MCF 10A (cell line): Measurements from ENCODE around the gene CHST11. TPM values are rescaled to one million over a fixed set of nuclear protein-coding genes. Genes with fewer than 3 reads are reported as not detected.
A peak's percentile ranks its signal among the peaks of the same experiment; 100 is the strongest.

Experiments used
- Bru-seq: library from RNA; stranded (reverse); fragments of 400-500 nt; gene quantifications from one replicate; lab custom pipeline; 2021; lab: Mats Ljungman, UMichigan
- BruChase-seq, 2 experiments: library from RNA; stranded (reverse); fragments of 400-500 nt; gene quantifications; one replicate each; lab custom pipeline; 2021; lab: Mats Ljungman, UMichigan
- BruUV-seq: library from RNA; stranded (reverse); fragments of 400-500 nt; replicated peaks from 2 replicates; lab custom pipeline; 2021; lab: Mats Ljungman, UMichigan
- CTCF ChIA-PET: fragments of 300-600 bp; sonication (Branson Sonifier 250); formaldehyde crosslinking; extraction: SDS; loops from one replicate; lab custom pipeline; 2021; ENCODE audit warnings: antibody characterized with exemption, inconsistent platforms; lab: Yijun Ruan, JAX
- POLR2A ChIA-PET: fragments of 300-600, 350-650 bp; sonication (Branson Sonifier 250); formaldehyde crosslinking; extraction: SDS; loops from one replicate; lab custom pipeline; 2020; ENCODE audit warnings: antibody characterized with exemption, inconsistent platforms; lab: Yijun Ruan, JAX
- DNase-seq: peaks from one replicate; pipeline ENCODE4 v3.0.0-alpha.2; 2018; ENCODE audit not compliant: unreplicated experiment
- H3K27ac Mint-ChIP-seq: one replicate; pipeline ENCODE4 v1.8.0; 2022; ENCODE audit warnings: mild to moderate bottlenecking, low read depth, mixed read lengths; ENCODE audit not compliant: unreplicated experiment
- H3K27me3 Mint-ChIP-seq: one replicate; pipeline ENCODE4 v1.8.0; 2022; ENCODE audit warnings: mixed read lengths; ENCODE audit not compliant: insufficient read depth, unreplicated experiment
- H3K36me3 Mint-ChIP-seq: one replicate; pipeline ENCODE4 v1.8.0; 2022; ENCODE audit warnings: mild to moderate bottlenecking, moderate library complexity, mixed read lengths; ENCODE audit not compliant: insufficient read depth, unreplicated experiment
- H3K4me1 Mint-ChIP-seq: one replicate; pipeline ENCODE4 v1.8.0; 2022; ENCODE audit warnings: mixed read lengths; ENCODE audit not compliant: insufficient read depth, unreplicated experiment
- H3K4me3 Mint-ChIP-seq: one replicate; pipeline ENCODE4 v1.8.0; 2022; ENCODE audit warnings: mild to moderate bottlenecking, moderate library complexity, mixed read lengths; ENCODE audit not compliant: unreplicated experiment
- H3K9me3 Mint-ChIP-seq: one replicate; pipeline ENCODE4 v1.8.0; 2022; ENCODE audit warnings: mixed read lengths; ENCODE audit not compliant: unreplicated experiment
- intact Hi-C: fragments of 100-400 bp; cut with micrococcal nuclease; formaldehyde crosslinking; loops from 2 replicates; pipeline ENCODE4 v1.14.1; 2022
- long read RNA-seq: library from polyadenylated mRNA; stranded (forward); transcript quantifications from one replicate; pipeline ENCODE4 v2.0.0, GENCODE V29; 2022
- total RNA-seq: library from RNA; stranded (reverse); gene quantifications from 2 replicates; pipeline ENCODE4 v1.2.3, GENCODE V29; 2022
- TF ChIP-seq, protein P1 (sequence below): fragments of 200-600 bp; IDR thresholded peaks from one replicate; pipeline ENCODE4 v1.8.0; 2022; ENCODE audit warnings: antibody characterized with exemption, mild to moderate bottlenecking; ENCODE audit not compliant: unreplicated experiment

The CHST11 gene
- total RNA-seq (4.8 and 5.3 TPM in 2 replicates), Bru-seq, nascent RNA (percentile 44 among the genes with signal in this experiment), BruChase-seq, experiment 1, labeled RNA remaining after a 6-hour chase (percentile 42 among the genes with signal in this experiment), BruChase-seq, experiment 2, labeled RNA remaining after a 2-hour chase (percentile 45 among the genes with signal in this experiment)
- long read RNA-seq, full-length matches to known transcripts, result 10 of 12 reads
- long read RNA-seq, partial matches to known transcripts, result 0 of 12 reads
- long read RNA-seq, other reads (novel, unspliced or antisense), result 2 of 12 reads

DNA sequence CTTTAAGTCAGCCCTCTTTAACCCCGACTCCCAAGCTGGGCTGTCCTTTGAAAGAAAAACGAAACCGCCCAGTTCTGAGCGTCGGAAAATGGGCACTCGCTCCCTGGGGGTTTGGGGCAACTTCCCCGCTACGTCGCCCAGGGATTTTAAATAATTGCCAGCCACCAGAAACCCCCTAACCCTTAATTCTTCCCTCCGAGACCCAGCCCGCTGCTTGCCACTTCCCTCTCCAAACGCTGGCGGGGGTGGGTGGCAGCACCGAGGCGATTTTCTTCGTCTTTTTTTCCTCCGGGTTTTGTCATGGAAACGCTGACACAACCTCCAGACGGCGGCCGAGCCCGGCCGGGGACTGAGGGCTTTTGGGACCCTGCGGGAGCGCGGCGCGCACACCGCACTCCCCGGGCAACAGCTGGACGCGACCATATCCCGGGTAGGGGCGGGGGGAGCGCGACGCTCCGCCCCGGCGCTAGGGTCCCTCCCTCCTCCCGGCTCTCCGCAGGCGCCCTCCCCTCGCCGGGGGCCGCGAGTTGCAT lies at the start of gene CHST11:
TSS of gene CHST11 (plus strand) at position 532 of the 533 bp plus-strand sequence.
- intact Hi-C loops, result loop anchor here (2.0 to 5.0 kb wide), 6 partner anchors 74 to 646 kb away; partner anchors contain the start of gene SLC41A2
- H3K4me3 Mint-ChIP-seq, result peak within 1 kb of the TSS; percentile 83
- BruUV-seq, result no TSS peak
- H3K27ac Mint-ChIP-seq, result peak within 1 kb of the TSS; percentile 88
- ChIA-PET CTCF (interaction anchor here (0.7 to 2.0 kb wide), 6 partner anchors 13 to 596 kb away, joined by 3 to 9 read pairs (median 3); no protein-coding TSS in a partner anchor), POLR2A (interaction anchor here (1.0 to 2.4 kb wide), 7 partner anchors 21 to 502 kb away, joined by 3 to 7 read pairs (median 4); no protein-coding TSS in a partner anchor)
- H3K4me1 Mint-ChIP-seq, result peaks cover 24% of the 10 kb centered on the region
- peak; percentile 69 for DNase-seq
- H3K9me3 Mint-ChIP-seq, result no peaks in the 10 kb centered on the region
- H3K36me3 Mint-ChIP-seq, result no peaks in the 10 kb centered on the region
- TF ChIP-seq, protein P1, sequence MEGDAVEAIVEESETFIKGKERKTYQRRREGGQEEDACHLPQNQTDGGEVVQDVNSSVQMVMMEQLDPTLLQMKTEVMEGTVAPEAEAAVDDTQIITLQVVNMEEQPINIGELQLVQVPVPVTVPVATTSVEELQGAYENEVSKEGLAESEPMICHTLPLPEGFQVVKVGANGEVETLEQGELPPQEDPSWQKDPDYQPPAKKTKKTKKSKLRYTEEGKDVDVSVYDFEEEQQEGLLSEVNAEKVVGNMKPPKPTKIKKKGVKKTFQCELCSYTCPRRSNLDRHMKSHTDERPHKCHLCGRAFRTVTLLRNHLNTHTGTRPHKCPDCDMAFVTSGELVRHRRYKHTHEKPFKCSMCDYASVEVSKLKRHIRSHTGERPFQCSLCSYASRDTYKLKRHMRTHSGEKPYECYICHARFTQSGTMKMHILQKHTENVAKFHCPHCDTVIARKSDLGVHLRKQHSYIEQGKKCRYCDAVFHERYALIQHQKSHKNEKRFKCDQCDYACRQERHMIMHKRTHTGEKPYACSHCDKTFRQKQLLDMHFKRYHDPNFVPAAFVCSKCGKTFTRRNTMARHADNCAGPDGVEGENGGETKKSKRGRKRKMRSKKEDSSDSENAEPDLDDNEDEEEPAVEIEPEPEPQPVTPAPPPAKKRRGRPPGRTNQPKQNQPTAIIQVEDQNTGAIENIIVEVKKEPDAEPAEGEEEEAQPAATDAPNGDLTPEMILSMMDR, result no peak
- no peaks in the 10 kb centered on the region for H3K27me3 Mint-ChIP-seq

DNA sequence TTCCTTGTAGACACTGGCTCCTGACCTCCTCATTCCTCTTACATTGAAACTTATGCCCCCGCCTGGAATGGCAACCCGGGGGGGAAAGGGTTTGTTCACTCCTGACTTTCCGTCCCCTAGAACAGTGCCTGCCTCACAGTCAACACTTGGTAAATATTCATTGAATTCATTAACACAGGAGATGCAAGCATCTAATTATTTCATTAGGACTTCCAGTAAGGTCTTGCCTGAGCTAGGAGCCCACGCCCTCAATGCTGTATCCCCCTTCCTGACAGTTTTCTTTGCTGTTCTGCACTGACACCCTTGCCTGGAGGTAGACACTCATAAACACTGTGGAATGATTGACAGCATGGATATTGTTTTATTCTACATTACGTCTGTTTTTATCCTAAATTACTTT lies 49.3 kb upstream of the CHST11 start:
- peaks cover 12% of the 10 kb centered on the region for H3K4me1 Mint-ChIP-seq
- CTCF ChIA-PET, result interaction anchor here (0.6 to 1.0 kb wide), 2 partner anchors 617 to 645 kb away, joined by 3 read pairs; no protein-coding TSS in a partner anchor
- POLR2A ChIA-PET, result no interaction called here
- DNase-seq, result no peak
- no TSS peak for BruUV-seq
- no peak overlapping the region for H3K4me3 Mint-ChIP-seq
- no peaks in the 10 kb centered on the region for H3K27me3 Mint-ChIP-seq
- H3K27ac Mint-ChIP-seq, result no peak overlapping the region
- TF ChIP-seq, protein P1, result no peak
- no peaks in the 10 kb centered on the region for H3K9me3 Mint-ChIP-seq
- intact Hi-C loops, result no loop called here
- H3K36me3 Mint-ChIP-seq, result no peaks in the 10 kb centered on the region

DNA sequence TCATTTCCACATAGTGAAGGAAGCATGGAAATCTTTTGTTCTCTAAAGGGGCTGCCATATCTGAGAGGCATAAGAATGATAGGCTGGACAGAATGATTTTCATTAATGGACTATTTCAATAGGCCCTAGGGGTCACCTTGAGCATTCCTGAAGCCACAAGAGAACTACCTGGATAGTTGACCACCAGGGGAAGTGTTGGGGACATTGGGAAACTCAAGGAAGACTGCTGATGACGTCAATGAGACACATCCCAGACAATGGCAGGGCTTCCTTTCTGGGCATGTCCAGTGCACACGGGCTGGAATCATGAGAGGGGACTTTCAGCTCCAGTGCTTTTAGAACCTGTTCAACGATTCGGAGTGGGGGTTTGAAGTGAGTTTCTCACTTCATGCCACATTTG lies 48.8 kb upstream of the CHST11 start:
- Mint-ChIP-seq H3K27ac (no peak overlapping the region), H3K4me1 (peaks cover 12% of the 10 kb centered on the region), H3K36me3 (no peaks in the 10 kb centered on the region), H3K9me3 (no peaks in the 10 kb centered on the region), H3K27me3 (no peaks in the 10 kb centered on the region), H3K4me3 (no peak overlapping the region)
- intact Hi-C loops, result no loop called here
- no TSS peak for BruUV-seq
- TF ChIP-seq, protein P1, result no peak
- ChIA-PET POLR2A (interaction anchor here (0.7 to 0.9 kb wide), 2 partner anchors 18 to 284 kb away, joined by 3 to 5 read pairs; no protein-coding TSS in a partner anchor), CTCF (interaction anchor here (0.5 to 1.0 kb wide), 3 partner anchors 28 to 644 kb away, joined by 3 read pairs; no protein-coding TSS in a partner anchor)
- DNase-seq, result no peak

- intact Hi-C loops, result no loop called here
- no peak overlapping the region for H3K4me3 Mint-ChIP-seq
- CTCF ChIA-PET, result interaction anchor here (0.6 to 0.7 kb wide), 4 partner anchors 48 to 1725 kb away, joined by 3 to 4 read pairs (median 3); no protein-coding TSS in a partner anchor
- no TSS peak for BruUV-seq
- no peak for DNase-seq
- no peak overlapping the region for H3K27ac Mint-ChIP-seq
- peaks cover 12% of the 10 kb centered on the region for H3K4me1 Mint-ChIP-seq
- TF ChIP-seq, protein P1, result no peak
- no peaks in the 10 kb centered on the region for H3K36me3 Mint-ChIP-seq
- H3K27me3 Mint-ChIP-seq, result no peaks in the 10 kb centered on the region
- H3K9me3 Mint-ChIP-seq, result no peaks in the 10 kb centered on the region
- POLR2A ChIA-PET, result interaction anchor here (0.7 to 1.3 kb wide), 2 partner anchors 9 to 233 kb away, joined by 3 read pairs; no protein-coding TSS in a partner anchor
Measured at GRCh38 chr12:104410326-104410725, 46.4 kb upstream of the CHST11 start.
